Pancreas (tissue), 10 donors: Measurements from ENCODE around the gene KCNIP1. TPM values are rescaled to one million over a fixed set of nuclear protein-coding genes. Genes with fewer than 3 reads are reported as not detected.
A peak's percentile ranks its signal among the peaks of the same experiment; 100 is the strongest.

Source experiments
- ATAC-seq, 4 donors: fragments of 200-7000 bp; cut with Tn5 transposase; one replicate each; pipeline versions ENCODE4 v1.8.0 to v1.9.1; 2020; ENCODE audit warnings: mild to moderate bottlenecking in 4 of 4, moderate library complexity in 4 of 4
- DNase-seq, 6 donors: peaks; one replicate each; pipeline ENCODE4 v3.0.0-alpha.2; 2020
- FAIRE-seq: peaks from 2 replicates; lab custom pipeline; 2012; peaks lifted over from hg19 to GRCh38; lab: Jason Lieb, UNC
- H3K27ac ChIP-seq, 4 donors: fragments of 200-600 bp; sonication (generic); 1 replicate in 3 of 4; 2 replicates in 1 of 4; pipeline versions ENCODE4 v1.5.0 to v1.8.0; 2020
- H3K27me3 ChIP-seq, 4 donors: fragments of 200-600 bp; one replicate each; pipeline ENCODE4 v1.8.0; 2021
- H3K36me3 ChIP-seq, 3 donors: fragments of 200-600 bp; sonication (generic) in 1 of 3; one replicate each; pipeline versions ENCODE4 v1.5.0 to v1.8.0; 2020 to 2021
- H3K4me1 ChIP-seq, 3 donors: fragments of 200-600 bp; one replicate each; pipeline ENCODE4 v1.8.0; 2021
- H3K4me3 ChIP-seq, 4 donors: fragments of 200-600 bp; sonication (generic) in 2 of 4; one replicate each; pipeline versions ENCODE4 v1.5.0 to v1.8.0; 2020 to 2021
- H3K9me3 ChIP-seq, 4 donors: fragments of 200-600 bp; one replicate each; pipeline ENCODE4 v1.8.0; 2021
- WGBS, 2 donors: extraction: QIAGEN DNeasy Blood & Tissue Kit; methylation state at CpG; one replicate each; pipeline ENCODE4 v1.1.7; 2013; 5-methylcytosine and 5-hydroxymethylcytosine counted together
- intact Hi-C, 3 donors: fragments of 100-400 bp; cut with DNase I; formaldehyde crosslinking; loops; one replicate each; pipeline versions ENCODE4 v1.11.1 to v1.14.2; 2022
- polyA plus RNA-seq, 2 donors: library from polyadenylated mRNA; stranded (reverse); fragments of 200-250 nt; gene quantifications; one replicate each; pipeline ENCODE4 v1.2.3, GENCODE V29; 2013
- total RNA-seq, 6 donors: library from RNA; stranded (reverse); fragmentation: NEBNext Ultra II Directional in 4 of 6; extraction: Animal tissue kit (Norgen Biotek cat#: 25700) in 4 of 6; gene quantifications; one replicate each; pipeline versions ENCODE4 v1.2.1 to v1.2.4, GENCODE V29; 2021 to 2023
- TF ChIP-seq, protein P1 (sequence below), 4 donors: fragments of 200-600 bp; sonication (generic) in 3 of 4; IDR thresholded peaks; one replicate each; pipeline versions ENCODE4 v1.5.0 to v1.8.0; 2021; ENCODE audit warnings: antibody characterized with exemption in 4 of 4
- donor health status: healthy with polysubstance abuse.
- donor health status: DM: no; HTN: no; CAD: no; lungs with moderate emphysema.
- donor health status: DM: no; HTN: no; CAD: no.
- donor health status: control.
- donor health status: control.
- donor health status: Bipolar disorder and iron deficiency.
- donor health status: DM: yes; HTN: yes; CAD: no.
- donor health status: DM: no; HTN: no; CAD: no.
- donor health status: DM: no; HTN: no; CAD: no.
- donor health status: DM: yes; HTN: yes; CAD: no.

KCNIP1 gene
- total and polyA plus RNA-seq, 8 donors: 0.31 to 10.3 (median 1.1) TPM

GRCh38 chr5:170612256-170612678, 108.4 kb downstream of the KCNIP1 start:
- FAIRE-seq: no peak
- H3K36me3 ChIP-seq: no peaks in the 10 kb centered on the region
- WGBS, 2 donors: 73% methylated on average over 6 of the region's 6 CpGs
- H3K27me3 ChIP-seq: no peaks in the 10 kb centered on the region
- H3K27ac ChIP-seq: no peak overlapping the region
- ATAC-seq: peak in 1 of 4 donors; percentile 48
- H3K4me1 ChIP-seq: no peaks in the 10 kb centered on the region
- H3K9me3 ChIP-seq: no peaks in the 10 kb centered on the region
- DNase-seq: no peak
- intact Hi-C loops: no loop called here
- no peak overlapping the region for H3K4me3 ChIP-seq
- TF ChIP-seq, protein P1, sequence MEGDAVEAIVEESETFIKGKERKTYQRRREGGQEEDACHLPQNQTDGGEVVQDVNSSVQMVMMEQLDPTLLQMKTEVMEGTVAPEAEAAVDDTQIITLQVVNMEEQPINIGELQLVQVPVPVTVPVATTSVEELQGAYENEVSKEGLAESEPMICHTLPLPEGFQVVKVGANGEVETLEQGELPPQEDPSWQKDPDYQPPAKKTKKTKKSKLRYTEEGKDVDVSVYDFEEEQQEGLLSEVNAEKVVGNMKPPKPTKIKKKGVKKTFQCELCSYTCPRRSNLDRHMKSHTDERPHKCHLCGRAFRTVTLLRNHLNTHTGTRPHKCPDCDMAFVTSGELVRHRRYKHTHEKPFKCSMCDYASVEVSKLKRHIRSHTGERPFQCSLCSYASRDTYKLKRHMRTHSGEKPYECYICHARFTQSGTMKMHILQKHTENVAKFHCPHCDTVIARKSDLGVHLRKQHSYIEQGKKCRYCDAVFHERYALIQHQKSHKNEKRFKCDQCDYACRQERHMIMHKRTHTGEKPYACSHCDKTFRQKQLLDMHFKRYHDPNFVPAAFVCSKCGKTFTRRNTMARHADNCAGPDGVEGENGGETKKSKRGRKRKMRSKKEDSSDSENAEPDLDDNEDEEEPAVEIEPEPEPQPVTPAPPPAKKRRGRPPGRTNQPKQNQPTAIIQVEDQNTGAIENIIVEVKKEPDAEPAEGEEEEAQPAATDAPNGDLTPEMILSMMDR (IDR thresholded peaks at IDR 0.05): no peak

DNA sequence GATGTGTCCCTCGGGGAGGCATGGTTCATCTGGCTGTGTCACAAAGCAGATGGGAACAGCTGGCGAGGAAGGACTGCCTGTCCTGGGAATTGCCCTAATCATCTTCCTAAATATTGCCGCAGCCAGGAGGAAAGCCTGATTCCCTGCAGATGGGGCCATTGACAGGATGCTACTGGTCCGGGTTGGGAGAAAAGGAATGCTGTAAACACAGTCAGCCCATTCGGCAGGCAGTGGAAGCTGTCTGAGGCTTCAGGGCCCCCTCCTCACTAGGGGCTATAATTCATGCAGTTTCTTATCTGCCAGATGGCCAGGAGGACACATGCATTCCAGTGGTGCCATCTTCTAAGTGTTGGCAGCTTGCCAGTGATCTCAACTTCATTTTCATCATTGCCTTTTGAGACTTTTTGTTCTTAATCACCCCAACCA, 110.3 kb downstream of the KCNIP1 start:
- no peak overlapping the region for H3K27ac ChIP-seq
- intact Hi-C loops: no loop called here
- FAIRE-seq (no peak), ATAC-seq (no peak), DNase-seq (no peak)
- H3K9me3 ChIP-seq: no peaks in the 10 kb centered on the region
- no peak overlapping the region for H3K4me3 ChIP-seq
- WGBS, 2 donors: 50 to 53% methylated on average over 5 of the region's 5 CpGs
- no peaks in the 10 kb centered on the region for H3K36me3 ChIP-seq
- TF ChIP-seq, protein P1 (IDR thresholded peaks at IDR 0.05): no peak
- no peaks in the 10 kb centered on the region for H3K27me3 ChIP-seq
- no peaks in the 10 kb centered on the region for H3K4me1 ChIP-seq

DNA sequence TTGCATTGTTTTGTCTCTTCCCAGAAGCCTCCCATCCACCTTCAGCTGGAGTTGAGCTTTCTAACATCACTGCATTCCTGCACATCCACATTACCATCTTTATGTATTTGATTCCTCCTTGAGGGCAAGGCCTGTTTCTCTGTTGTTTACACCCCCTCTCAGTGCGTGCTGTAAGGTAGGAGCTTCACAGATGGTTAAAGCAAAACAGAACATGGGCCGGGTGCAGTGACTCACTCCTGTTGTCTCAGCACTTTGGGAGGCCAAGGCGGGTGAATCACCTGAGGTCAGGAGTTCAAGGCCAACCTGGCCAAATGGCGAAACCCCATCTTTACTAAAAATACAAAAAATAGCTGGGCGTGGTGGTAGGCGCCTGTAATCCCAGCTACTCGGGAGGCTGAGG, 110.9 kb downstream of the KCNIP1 start:
- FAIRE-seq (no peak), ATAC-seq (peak in 1 of 4 donors; percentile 45), DNase-seq (no peak)
- no peaks in the 10 kb centered on the region for H3K4me1 ChIP-seq
- TF ChIP-seq, protein P1 (IDR thresholded peaks at IDR 0.05): no peak
- H3K36me3 ChIP-seq: no peaks in the 10 kb centered on the region
- no peaks in the 10 kb centered on the region for H3K9me3 ChIP-seq
- no peak overlapping the region for H3K27ac ChIP-seq
- 69 to 77% methylated on average over 7 of the region's 7 CpGs for WGBS, 2 donors
- no peaks in the 10 kb centered on the region for H3K27me3 ChIP-seq
- H3K4me3 ChIP-seq: no peak overlapping the region
- intact Hi-C loops: no loop called here

GRCh38 chr5:170617533-170618490, 114.0 kb downstream of the KCNIP1 start:
- FAIRE-seq (no peak), ATAC-seq (no peak), DNase-seq (no peak)
- no peak overlapping the region for H3K4me3 ChIP-seq
- no peaks in the 10 kb centered on the region for H3K27me3 ChIP-seq
- H3K27ac ChIP-seq: no peak overlapping the region
- intact Hi-C loops: no loop called here
- H3K4me1 ChIP-seq: no peaks in the 10 kb centered on the region
- H3K36me3 ChIP-seq: no peaks in the 10 kb centered on the region
- no peaks in the 10 kb centered on the region for H3K9me3 ChIP-seq
- WGBS, 2 donors: 22 to 29% methylated on average over 7 of the region's 7 CpGs
- TF ChIP-seq, protein P1 (IDR thresholded peaks at IDR 0.05): no peak

DNA sequence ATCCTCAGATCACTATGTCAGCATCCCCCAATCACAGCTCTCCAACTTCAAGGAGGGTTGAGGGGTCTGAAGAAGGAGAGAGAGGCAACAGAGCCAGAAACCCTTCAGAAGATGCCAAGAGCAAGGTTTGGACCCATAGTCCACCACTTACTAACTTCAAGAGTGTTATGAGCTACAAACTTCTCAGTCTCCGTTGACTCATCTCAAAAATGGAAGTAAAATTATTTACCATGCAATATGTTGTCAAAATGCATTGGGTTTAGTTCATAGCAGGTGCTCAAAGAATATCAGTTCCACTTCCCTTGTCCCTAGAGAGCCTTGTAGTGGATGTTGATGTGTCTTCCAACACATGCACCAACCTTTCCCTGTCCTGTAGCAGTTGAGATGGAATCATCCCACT, 116.0 kb downstream of the KCNIP1 start:
- TF ChIP-seq, protein P1 (IDR thresholded peaks at IDR 0.05): no peak
- H3K4me3 ChIP-seq: no peak overlapping the region
- DNase-seq: no peak
- H3K9me3 ChIP-seq: no peaks in the 10 kb centered on the region
- WGBS, 2 donors: 68 to 79% methylated on average over 1 of the region's 1 CpG
- intact Hi-C loops: loop anchor here in 1 of 3 donors (10.0 kb wide), 1 partner anchor 185 kb away; no protein-coding TSS in a partner anchor
- FAIRE-seq: no peak
- H3K27me3 ChIP-seq: no peaks in the 10 kb centered on the region
- H3K36me3 ChIP-seq: no peaks in the 10 kb centered on the region
- H3K4me1 ChIP-seq: no peaks in the 10 kb centered on the region
- ATAC-seq: no peak
- H3K27ac ChIP-seq: no peak overlapping the region
